Upper lobe of left lung (tissue), 6 donors: Measurements from ENCODE around the gene ZNF428. TPM values are rescaled to one million over a fixed set of nuclear protein-coding genes. Genes with fewer than 3 reads are reported as not detected.

Experiments used
- ATAC-seq, 2 donors: fragments of 200-7000 bp; cut with Tn5 transposase; one replicate each; pipeline ENCODE4 v1.9.1; 2022; ENCODE audit warnings: mild to moderate bottlenecking in 2 of 2, moderate library complexity in 2 of 2; ENCODE audit not compliant: low FRiP score in 2 of 2
- DNase-seq, 2 donors: peaks; one replicate each; pipeline ENCODE4 v3.0.0-alpha.2; 2019 to 2020
- H3K27ac ChIP-seq, 4 donors: fragments of 200-600 bp; sonication (generic); one replicate each; pipeline ENCODE4 v1.5.1; 2016 to 2019
- H3K27me3 ChIP-seq, 4 donors: fragments of 200-600 bp; sonication (generic); one replicate each; pipeline ENCODE4 v1.5.1; 2017 to 2019
- H3K36me3 ChIP-seq, 4 donors: fragments of 200-600 bp; sonication (generic); one replicate each; pipeline ENCODE4 v1.5.1; 2016 to 2019
- H3K4me1 ChIP-seq, 4 donors: fragments of 200-600 bp; sonication (generic); one replicate each; pipeline ENCODE4 v1.5.1; 2018 to 2019
- H3K4me3 ChIP-seq, 4 donors: fragments of 200-600 bp; sonication (generic); one replicate each; pipeline ENCODE4 v1.5.1; 2017 to 2019; ENCODE audit warnings: mild to moderate bottlenecking in 2 of 4, moderate library complexity in 1 of 4
- H3K9me3 ChIP-seq, 4 donors: fragments of 200-600 bp; sonication (generic); one replicate each; pipeline ENCODE4 v1.5.1; 2018 to 2019
- CTCF ChIP-seq, 6 experiments: fragments of 450-650 bp in 4 of 6; fragments of 200-600 bp in 2 of 6; sonication (generic) in 2 of 6; IDR thresholded peaks; one replicate each; pipeline ENCODE4 v1.5.1; 2016 to 2019; ENCODE audit warnings: antibody characterized with exemption in 6 of 6
- EP300 ChIP-seq, 4 donors: sonication (generic); formaldehyde crosslinking; IDR thresholded peaks; one replicate each; pipeline ENCODE4 v1.5.1; 2017; ENCODE audit warnings: antibody characterized with exemption in 4 of 4, control low read depth in 2 of 4
- POLR2A ChIP-seq, 4 donors: fragments of 450-650 bp; IDR thresholded peaks; one replicate each; pipeline ENCODE4 v1.5.1; 2016 to 2017; ENCODE audit warnings: antibody characterized with exemption in 4 of 4, mild to moderate bottlenecking in 2 of 4
- POLR2AphosphoS5 ChIP-seq, 2 donors: sonication (generic); formaldehyde crosslinking; IDR thresholded peaks; one replicate each; pipeline ENCODE4 v1.5.1; 2017; ENCODE audit warnings: antibody characterized with exemption in 2 of 2
- WGBS, 2 donors: methylation state at CpG; one replicate each; pipeline ENCODE4 v1.1.5; 2017 to 2018; 5-methylcytosine and 5-hydroxymethylcytosine counted together
- total RNA-seq, 6 donors: library from RNA; depleted of rRNA in 4 of 6; stranded (reverse); fragments of >200 nt in 4 of 6; gene quantifications; one replicate each; pipeline versions ENCODE4 v1.1.0 to v1.2.1, GENCODE V29; 2016 to 2021
- donor health status: DM: no; HTN: no; CAD: no; lungs with moderate emphysema.
- donor health status: DM: no; HTN: yes; CAD: no; lungs with severe emphysema.

Gene ZNF428
- total RNA-seq, 6 donors from 2014 or later, result 10.5 to 37.0 (median 31.4) TPM

GRCh38 chr19:43664018-43664417 lies 44.6 kb upstream of the ZNF428 start:
- peak overlapping the region in 3 of 4 donors; percentile 3 to 62 (median 57) for H3K27ac ChIP-seq
- H3K9me3 ChIP-seq, result no peaks in the 10 kb centered on the region
- TF ChIP-seq EP300 (IDR thresholded peaks at IDR 0.05) (no peak), CTCF (IDR thresholded peaks at IDR 0.05) (no peak), POLR2A (IDR thresholded peaks at IDR 0.05) (no peak), POLR2AphosphoS5 (IDR thresholded peaks at IDR 0.05) (no peak)
- no peak overlapping the region for H3K4me3 ChIP-seq
- H3K27me3 ChIP-seq, result no peaks in the 10 kb centered on the region
- no peak for ATAC-seq
- WGBS, 2 donors, result 23 to 47% methylated on average over 7 of the region's 7 CpGs
- H3K4me1 ChIP-seq, result peaks cover 16 to 26% (median 21%) of the 10 kb centered on the region in 4 donors
- peaks cover 0 to 59% (median 21%) of the 10 kb centered on the region in 4 donors for H3K36me3 ChIP-seq
- peak in 1 of 2 donors; percentile 38 for DNase-seq

GRCh38 chr19:43662487-43662886 lies 43.1 kb upstream of the ZNF428 start:
- ATAC-seq, result no peak

GRCh38 chr19:43660971-43661360 lies 41.5 kb upstream of the ZNF428 start:
- Histone ChIP-seq H3K4me1 (peaks cover 5 to 20% (median 12%) of the 10 kb centered on the region in 4 donors), H3K36me3 (peaks cover 0 to 70% (median 23%) of the 10 kb centered on the region in 4 donors), H3K9me3 (no peaks in the 10 kb centered on the region), H3K4me3 (no peak overlapping the region), H3K27ac (no peak overlapping the region), H3K27me3 (no peaks in the 10 kb centered on the region)
- TF ChIP-seq POLR2AphosphoS5 (IDR thresholded peaks at IDR 0.05) (no peak), EP300 (IDR thresholded peaks at IDR 0.05) (no peak), POLR2A (IDR thresholded peaks at IDR 0.05) (no peak), CTCF (IDR thresholded peaks at IDR 0.05) (no peak)
- no peak for ATAC-seq
- 94 to 96% methylated on average over 6 of the region's 6 CpGs for WGBS, 2 donors
- DNase-seq, result no peak

More at GRCh38 chr19:43662487-43662886, 43.1 kb upstream of the ZNF428 start:
- Histone ChIP-seq H3K9me3 (no peaks in the 10 kb centered on the region), H3K27ac (no peak overlapping the region), H3K4me1 (peaks cover 10 to 20% (median 17%) of the 10 kb centered on the region in 4 donors), H3K36me3 (peaks cover 0 to 68% (median 25%) of the 10 kb centered on the region in 4 donors), H3K27me3 (no peaks in the 10 kb centered on the region), H3K4me3 (no peak overlapping the region)
- no peak for DNase-seq
- TF ChIP-seq POLR2AphosphoS5 (IDR thresholded peaks at IDR 0.05) (no peak), EP300 (IDR thresholded peaks at IDR 0.05) (no peak), POLR2A (IDR thresholded peaks at IDR 0.05) (no peak), CTCF (IDR thresholded peaks at IDR 0.05) (no peak)
- WGBS, 2 donors, result 90 to 93% methylated on average over 6 of the region's 6 CpGs

- Histone ChIP-seq H3K9me3 (no peaks in the 10 kb centered on the region), H3K27ac (no peak overlapping the region), H3K4me1 (peaks cover 5 to 20% (median 12%) of the 10 kb centered on the region in 4 donors), H3K4me3 (no peak overlapping the region), H3K27me3 (no peaks in the 10 kb centered on the region), H3K36me3 (peaks cover 0 to 70% (median 29%) of the 10 kb centered on the region in 4 donors)
- 81 to 82% methylated on average over 6 to 7 of the region's 7 CpGs for WGBS, 2 donors
- ATAC-seq (no peak), DNase-seq (no peak)
- TF ChIP-seq POLR2AphosphoS5 (IDR thresholded peaks at IDR 0.05) (no peak), POLR2A (IDR thresholded peaks at IDR 0.05) (no peak), EP300 (IDR thresholded peaks at IDR 0.05) (no peak), CTCF (IDR thresholded peaks at IDR 0.05) (no peak)
Measured at GRCh38 chr19:43660301-43660970, 41.0 kb upstream of the ZNF428 start.

GRCh38 chr19:43658494-43658893 lies 39.1 kb upstream of the ZNF428 start:
- TF ChIP-seq POLR2A (IDR thresholded peaks at IDR 0.05) (no peak), EP300 (IDR thresholded peaks at IDR 0.05) (no peak), CTCF (IDR thresholded peaks at IDR 0.05) (no peak), POLR2AphosphoS5 (IDR thresholded peaks at IDR 0.05) (no peak)
- 96 to 97% methylated on average over 8 of the region's 8 CpGs for WGBS, 2 donors
- H3K4me3 ChIP-seq, result no peak overlapping the region
- ATAC-seq (no peak), DNase-seq (no peak)
- H3K27me3 ChIP-seq, result no peaks in the 10 kb centered on the region
- peaks cover 0 to 7% (median 1%) of the 10 kb centered on the region in 4 donors for H3K4me1 ChIP-seq
- peaks cover 0 to 72% (median 35%) of the 10 kb centered on the region in 4 donors for H3K36me3 ChIP-seq
- no peak overlapping the region for H3K27ac ChIP-seq
- no peaks in the 10 kb centered on the region for H3K9me3 ChIP-seq
